NB4 (cell line): ENCODE data around the gene PEX26.

ENCODE experiments used
- DNase-seq: peaks from one replicate; pipeline ENCODE4 v3.0.0; 2010; ENCODE audit warnings: low read depth
- H3K4me3 ChIP-seq: one replicate; pipeline ENCODE4 v1.5.1; 2011; ENCODE audit warnings: mild to moderate bottlenecking, low read depth, low read length, moderate library complexity
- CTCF ChIP-seq: IDR thresholded peaks from one replicate; pipeline ENCODE4 v1.5.1; 2012; ENCODE audit warnings: low read depth, low read length
- MAX ChIP-seq: IDR thresholded peaks from 2 replicates; pipeline ENCODE4 v1.6.1; 2011; ENCODE audit warnings: low read depth, low read length
- MYC ChIP-seq: IDR thresholded peaks from 2 replicates; pipeline ENCODE4 v1.6.1; 2011; ENCODE audit warnings: low read depth, low read length
- POLR2A ChIP-seq: IDR thresholded peaks from 2 replicates; pipeline ENCODE4 v1.6.1; 2011; ENCODE audit warnings: mild to moderate bottlenecking; ENCODE audit not compliant: insufficient read length; ENCODE audit errors: extremely low read depth

Gene PEX26

GRCh38 chr22:18064636-18065035, 13.2 kb upstream of the PEX26 start:
- TF ChIP-seq CTCF, result no peak
- no peak overlapping the region for H3K4me3 ChIP-seq
- no peak for DNase-seq

- no peak overlapping the region for H3K4me3 ChIP-seq
- DNase-seq, result no peak
- TF ChIP-seq CTCF (no peak), MYC (no peak), POLR2A (no peak), MAX (no peak)
Observed at GRCh38 chr22:18065256-18065655, 12.5 kb upstream of the PEX26 start.

GRCh38 chr22:18066181-18066859, 11.5 kb upstream of the PEX26 start:
- no peak overlapping the region for H3K4me3 ChIP-seq
- DNase-seq, result peak; percentile 12
- TF ChIP-seq MAX, result no peak
- no peak for TF ChIP-seq POLR2A
- no peak for TF ChIP-seq CTCF
- no peak for TF ChIP-seq MYC

GRCh38 chr22:18067121-18067520, 10.7 kb upstream of the PEX26 start:
- TF ChIP-seq CTCF (no peak), POLR2A (no peak), MAX (no peak), MYC (no peak)

GRCh38 chr22:18067548-18068341, 10.0 kb upstream of the PEX26 start:
- DNase-seq, result no peak
- no peak for TF ChIP-seq CTCF
- no peak for TF ChIP-seq MYC
- no peak for TF ChIP-seq POLR2A
- TF ChIP-seq MAX, result no peak
- H3K4me3 ChIP-seq, result no peak overlapping the region

More at GRCh38 chr22:18067121-18067520, 10.7 kb upstream of the PEX26 start:
- no peak for DNase-seq
- no peak overlapping the region for H3K4me3 ChIP-seq
